Memory B cell (primary cell): ENCODE results near the gene ARPC5L.

Experiments
- ATAC-seq: fragments of 150-1000 bp; cut with Tn5 transposase; 2 replicates; pipeline ENCODE4 v1.10.0; 2021; ENCODE audit warnings: low read depth, mild to moderate bottlenecking, moderate library complexity
- DNase-seq, 2 donors: peaks; one replicate each; pipeline ENCODE4 v3.0.0; 2022; ENCODE audit warnings: low spot score in 2 of 2
- H3K27ac Mint-ChIP-seq: one replicate; pipeline ENCODE4 v1.8.0; 2022; ENCODE audit warnings: mild to moderate bottlenecking, moderate library complexity, mixed read lengths
- H3K27me3 Mint-ChIP-seq: one replicate; pipeline ENCODE4 v1.8.0; 2022; ENCODE audit warnings: mixed read lengths
- H3K36me3 Mint-ChIP-seq: one replicate; pipeline ENCODE4 v1.8.0; 2022; ENCODE audit warnings: mild to moderate bottlenecking, mixed read lengths
- H3K4me1 Mint-ChIP-seq: one replicate; pipeline ENCODE4 v1.8.0; 2022; ENCODE audit warnings: mixed read lengths
- H3K4me3 Mint-ChIP-seq: one replicate; pipeline ENCODE4 v1.8.0; 2022; ENCODE audit warnings: mild to moderate bottlenecking, moderate library complexity, mixed read lengths
- H3K9me3 Mint-ChIP-seq: one replicate; pipeline ENCODE4 v1.8.0; 2022; ENCODE audit warnings: mixed read lengths

The ARPC5L gene

GRCh38 chr9:124882231-124882630 lies 20.3 kb downstream of the ARPC5L start:
- ATAC-seq (no peak), DNase-seq (no peak)
- no peaks in the 10 kb centered on the region for H3K27me3 Mint-ChIP-seq
- H3K9me3 Mint-ChIP-seq = no peaks in the 10 kb centered on the region
- H3K4me3 Mint-ChIP-seq = no peak overlapping the region
- H3K36me3 Mint-ChIP-seq = peaks cover 22% of the 10 kb centered on the region
- H3K4me1 Mint-ChIP-seq = peaks cover 3% of the 10 kb centered on the region
- no peak overlapping the region for H3K27ac Mint-ChIP-seq

DNA sequence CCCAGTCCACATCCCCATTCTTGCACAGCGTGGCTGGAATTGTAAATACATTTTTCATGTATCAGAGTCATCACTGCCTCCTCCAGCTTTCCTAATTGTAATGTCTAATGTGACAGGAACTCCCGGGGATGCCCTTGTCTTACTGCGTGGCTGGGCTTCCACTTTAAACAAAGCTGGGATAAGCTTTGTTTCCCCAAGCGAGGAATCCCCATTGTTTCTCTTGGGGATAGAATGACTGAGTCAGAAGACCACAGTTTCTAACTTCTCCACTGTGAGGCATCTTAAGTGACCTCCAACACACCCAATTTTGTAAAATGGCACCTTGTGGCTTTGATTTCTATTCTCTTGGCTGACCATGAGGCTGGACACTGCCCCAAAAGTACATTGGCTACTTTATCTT lies 22.4 kb downstream of the ARPC5L start:
- no peak overlapping the region for H3K27ac Mint-ChIP-seq
- peaks cover 23% of the 10 kb centered on the region for H3K36me3 Mint-ChIP-seq
- H3K4me3 Mint-ChIP-seq = no peak overlapping the region
- DNase-seq (no peak), ATAC-seq (no peak)
- no peaks in the 10 kb centered on the region for H3K9me3 Mint-ChIP-seq
- no peaks in the 10 kb centered on the region for H3K27me3 Mint-ChIP-seq
- peaks cover 3% of the 10 kb centered on the region for H3K4me1 Mint-ChIP-seq

DNA sequence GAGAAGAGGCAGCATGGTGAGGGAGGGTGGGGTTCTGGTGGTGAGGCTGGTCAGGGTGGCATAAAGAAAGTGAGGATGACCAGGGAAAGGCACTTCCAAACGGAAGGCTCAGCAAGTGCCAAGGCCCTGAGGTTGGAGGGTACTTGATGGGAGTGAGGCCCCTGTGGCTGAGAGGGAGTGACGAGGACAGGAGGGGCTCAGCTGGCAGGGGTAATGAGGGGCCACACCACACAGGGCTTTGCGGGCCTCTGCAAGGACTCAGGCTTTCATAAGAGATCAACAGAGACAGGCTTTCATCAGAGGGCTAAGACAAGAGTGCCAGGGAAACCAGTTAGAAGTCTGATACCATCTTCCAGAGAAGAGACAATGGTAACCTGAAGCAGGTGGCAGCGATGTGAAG lies 23.6 kb downstream of the ARPC5L start:
- Mint-ChIP-seq H3K27me3 (no peaks in the 10 kb centered on the region), H3K27ac (no peak overlapping the region), H3K4me3 (no peak overlapping the region), H3K36me3 (peaks cover 31% of the 10 kb centered on the region), H3K4me1 (no peaks in the 10 kb centered on the region), H3K9me3 (no peaks in the 10 kb centered on the region)
- DNase-seq = no peak
- no peak for ATAC-seq

GRCh38 chr9:124886461-124886860 lies 24.5 kb downstream of the ARPC5L start:
- Mint-ChIP-seq H3K4me1 (no peaks in the 10 kb centered on the region), H3K27me3 (no peaks in the 10 kb centered on the region), H3K27ac (no peak overlapping the region), H3K9me3 (no peaks in the 10 kb centered on the region), H3K36me3 (peaks cover 32% of the 10 kb centered on the region), H3K4me3 (no peak overlapping the region)
- no peak for DNase-seq
- no peak for ATAC-seq

DNA sequence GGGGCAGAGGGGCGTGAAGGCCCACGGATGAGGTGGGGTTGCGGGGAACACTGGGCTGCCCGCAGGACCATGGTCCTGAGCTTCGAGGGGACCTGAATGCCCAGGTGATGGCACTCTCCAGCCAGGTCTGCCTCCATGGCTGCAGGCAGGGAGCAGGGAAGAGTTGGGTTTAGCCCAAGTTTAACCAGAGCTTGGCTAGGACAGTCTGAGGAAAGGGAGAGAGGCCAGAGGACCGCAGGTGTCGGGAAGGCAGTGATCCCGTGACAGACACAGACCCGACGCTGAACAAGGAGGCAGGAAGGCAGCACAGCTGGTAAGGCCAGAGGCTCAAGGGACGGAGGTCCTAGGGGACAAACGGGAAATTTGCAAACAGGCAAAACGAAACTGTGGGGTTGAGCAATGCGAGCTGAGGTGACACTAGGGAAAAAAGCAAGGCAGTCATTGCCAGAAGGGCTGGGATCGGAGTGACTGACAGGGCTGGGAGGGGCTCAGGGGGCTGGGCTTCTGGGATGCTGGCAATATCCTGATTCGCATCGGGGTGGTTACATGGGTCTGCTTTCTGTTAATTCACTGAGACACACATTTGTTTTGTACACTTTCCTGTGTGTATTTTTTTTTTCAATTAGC lies 25.0 kb downstream of the ARPC5L start:
- H3K27ac Mint-ChIP-seq = no peak overlapping the region
- H3K9me3 Mint-ChIP-seq = no peaks in the 10 kb centered on the region
- H3K36me3 Mint-ChIP-seq = peaks cover 31% of the 10 kb centered on the region
- no peak overlapping the region for H3K4me3 Mint-ChIP-seq
- no peaks in the 10 kb centered on the region for H3K4me1 Mint-ChIP-seq
- no peaks in the 10 kb centered on the region for H3K27me3 Mint-ChIP-seq
- ATAC-seq = no peak
- no peak for DNase-seq

DNA sequence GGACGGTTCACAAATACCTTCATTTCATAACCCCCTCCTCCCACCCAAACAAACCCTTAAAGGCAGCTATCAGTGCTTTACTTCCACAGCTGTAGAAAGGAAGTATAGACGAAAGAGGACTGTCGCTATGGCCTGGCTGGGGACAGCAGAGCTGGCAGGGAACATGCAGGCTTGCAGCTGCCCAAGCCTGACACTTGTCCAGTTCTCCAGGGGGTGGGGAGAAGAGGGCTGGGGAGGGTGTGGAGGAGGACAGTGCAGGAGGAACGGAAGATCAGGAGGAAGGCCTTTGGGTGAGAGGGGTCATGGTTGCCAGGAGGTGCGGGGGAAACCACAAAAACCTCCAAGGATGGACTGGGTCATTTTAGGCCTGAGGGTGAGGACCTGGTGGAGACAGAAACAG lies 25.9 kb downstream of the ARPC5L start:
- Mint-ChIP-seq H3K36me3 (peaks cover 31% of the 10 kb centered on the region), H3K9me3 (no peaks in the 10 kb centered on the region), H3K4me3 (no peak overlapping the region), H3K27ac (no peak overlapping the region), H3K27me3 (no peaks in the 10 kb centered on the region), H3K4me1 (no peaks in the 10 kb centered on the region)
- DNase-seq = no peak
- no peak for ATAC-seq

- Mint-ChIP-seq H3K4me1 (no peaks in the 10 kb centered on the region), H3K27ac (no peak overlapping the region), H3K4me3 (no peak overlapping the region), H3K36me3 (peaks cover 32% of the 10 kb centered on the region), H3K27me3 (no peaks in the 10 kb centered on the region), H3K9me3 (no peaks in the 10 kb centered on the region)
- DNase-seq (no peak), ATAC-seq (no peak)
These were observed 27.1 kb downstream of the ARPC5L start for GRCh38 chr9:124889006-124889405.

DNA sequence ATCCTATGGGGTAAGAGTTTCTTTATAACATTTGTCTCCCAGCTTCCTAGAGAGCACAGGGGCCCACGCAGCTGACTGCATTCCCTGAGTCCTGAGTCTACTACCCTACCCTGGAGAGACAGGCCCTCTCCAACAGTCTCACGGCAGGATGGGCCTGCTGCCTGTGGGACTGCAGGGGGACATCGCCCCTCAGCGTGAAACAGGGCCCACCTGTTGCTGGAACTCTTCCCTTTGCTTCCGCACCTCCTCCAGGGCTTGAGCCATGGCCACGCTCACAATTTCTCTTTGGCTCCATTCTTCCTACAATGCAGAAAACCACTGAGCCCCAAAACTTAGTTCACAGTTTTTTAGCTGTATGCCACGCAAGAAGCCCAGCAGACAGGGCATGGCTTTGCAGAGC lies 28.2 kb downstream of the ARPC5L start:
- no peak overlapping the region for H3K27ac Mint-ChIP-seq

GRCh38 chr9:124894035-124894740 lies 32.3 kb downstream of the ARPC5L start:
- H3K27ac Mint-ChIP-seq = no peak overlapping the region
- no peaks in the 10 kb centered on the region for H3K9me3 Mint-ChIP-seq
- H3K4me1 Mint-ChIP-seq = peaks cover 5% of the 10 kb centered on the region
- no peak for ATAC-seq
- no peak for DNase-seq
- H3K27me3 Mint-ChIP-seq = no peaks in the 10 kb centered on the region
- H3K36me3 Mint-ChIP-seq = peaks cover 32% of the 10 kb centered on the region
- H3K4me3 Mint-ChIP-seq = no peak overlapping the region

More for the DNA sequence above, 28.2 kb downstream of the ARPC5L start:
- peaks cover 5% of the 10 kb centered on the region for H3K4me1 Mint-ChIP-seq
- no peaks in the 10 kb centered on the region for H3K9me3 Mint-ChIP-seq
- peaks cover 35% of the 10 kb centered on the region for H3K36me3 Mint-ChIP-seq
- no peak overlapping the region for H3K4me3 Mint-ChIP-seq
- DNase-seq = no peak
- no peaks in the 10 kb centered on the region for H3K27me3 Mint-ChIP-seq
- no peak for ATAC-seq

GRCh38 chr9:124894741-124895170 lies 32.8 kb downstream of the ARPC5L start:
- peak in 1 of 2 donors; percentile 46 for DNase-seq
- H3K4me1 Mint-ChIP-seq = peaks cover 5% of the 10 kb centered on the region
- peak; percentile 87 for ATAC-seq
- H3K27ac Mint-ChIP-seq = no peak overlapping the region
- H3K36me3 Mint-ChIP-seq = peaks cover 28% of the 10 kb centered on the region
- no peaks in the 10 kb centered on the region for H3K9me3 Mint-ChIP-seq
- H3K4me3 Mint-ChIP-seq = no peak overlapping the region
- no peaks in the 10 kb centered on the region for H3K27me3 Mint-ChIP-seq

DNA sequence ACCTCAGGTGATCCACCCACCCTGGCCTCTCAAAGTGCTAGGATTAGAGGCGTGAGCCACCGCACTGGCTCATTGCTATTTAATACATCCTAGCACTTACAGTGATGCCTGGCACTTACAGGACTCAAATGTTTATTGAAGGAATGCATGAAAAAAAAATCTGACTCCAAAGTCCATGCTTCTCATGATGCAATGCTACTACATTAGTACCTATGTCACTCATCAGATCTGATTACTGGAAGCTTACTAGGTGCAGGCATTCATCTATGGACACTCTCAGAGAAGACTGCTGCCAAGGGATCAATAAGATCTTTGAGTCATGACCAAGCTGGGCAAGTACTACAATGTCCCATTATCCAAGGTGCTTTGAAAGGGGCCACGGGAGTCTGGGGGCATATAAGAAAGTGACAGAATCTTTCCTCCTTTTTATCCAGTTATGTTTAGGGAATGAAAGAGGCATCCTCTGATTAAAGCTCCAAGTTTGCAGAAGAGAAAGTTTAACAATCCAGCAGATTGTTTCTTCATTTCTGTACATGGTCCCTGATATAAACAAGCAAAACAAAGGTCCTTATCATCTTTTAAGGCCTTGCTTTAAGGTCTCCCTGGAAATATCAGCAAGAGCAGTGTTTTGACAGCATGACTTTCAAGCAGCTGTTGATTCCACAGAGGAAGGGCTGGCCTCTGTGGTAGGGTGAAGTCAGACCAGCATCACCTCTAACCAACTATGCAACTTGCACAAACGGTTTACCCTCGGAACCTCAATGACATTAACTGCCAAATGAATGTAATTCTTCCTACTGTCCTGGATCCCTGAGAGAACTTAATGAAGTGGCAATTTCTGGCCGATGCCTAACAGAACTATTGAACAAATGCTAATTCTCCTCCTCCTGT lies 35.9 kb downstream of the ARPC5L start:
- ATAC-seq (no peak), DNase-seq (no peak)
- H3K4me3 Mint-ChIP-seq = no peak overlapping the region
- no peak overlapping the region for H3K27ac Mint-ChIP-seq
- H3K27me3 Mint-ChIP-seq = no peaks in the 10 kb centered on the region
- peaks cover 5% of the 10 kb centered on the region for H3K4me1 Mint-ChIP-seq
- no peaks in the 10 kb centered on the region for H3K9me3 Mint-ChIP-seq
- H3K36me3 Mint-ChIP-seq = peaks cover 20% of the 10 kb centered on the region

DNA sequence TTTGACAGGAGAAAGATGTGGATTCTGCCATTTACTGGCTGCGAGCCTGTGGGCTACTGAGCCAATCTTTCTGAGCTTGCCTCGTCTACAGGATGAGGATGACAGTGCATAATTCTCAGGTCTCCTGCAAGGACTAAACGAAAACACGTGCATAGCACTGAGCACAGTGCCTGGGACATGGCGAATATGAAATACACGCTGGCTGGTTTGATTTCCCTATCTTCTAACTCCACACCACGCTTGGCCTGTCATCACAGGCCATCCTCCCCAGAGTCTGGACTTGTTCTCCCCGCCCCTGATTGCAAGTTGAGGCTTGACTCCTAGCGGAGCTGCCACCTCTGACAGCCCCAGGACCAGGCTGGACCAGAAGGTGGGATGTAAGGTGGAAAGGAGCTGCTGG lies 37.9 kb downstream of the ARPC5L start:
- Mint-ChIP-seq H3K9me3 (no peaks in the 10 kb centered on the region), H3K36me3 (peaks cover 15% of the 10 kb centered on the region), H3K4me3 (no peak overlapping the region), H3K27me3 (no peaks in the 10 kb centered on the region), H3K4me1 (peaks cover 2% of the 10 kb centered on the region), H3K27ac (no peak overlapping the region)
- ATAC-seq (no peak), DNase-seq (no peak)

GRCh38 chr9:124906966-124907365 lies 45.0 kb downstream of the ARPC5L start:
- Mint-ChIP-seq H3K9me3 (no peaks in the 10 kb centered on the region), H3K4me1 (no peaks in the 10 kb centered on the region), H3K4me3 (no peak overlapping the region), H3K36me3 (peaks cover 28% of the 10 kb centered on the region), H3K27ac (peak overlapping the region; percentile 18), H3K27me3 (no peaks in the 10 kb centered on the region)
- ATAC-seq = no peak
- DNase-seq = no peak

DNA sequence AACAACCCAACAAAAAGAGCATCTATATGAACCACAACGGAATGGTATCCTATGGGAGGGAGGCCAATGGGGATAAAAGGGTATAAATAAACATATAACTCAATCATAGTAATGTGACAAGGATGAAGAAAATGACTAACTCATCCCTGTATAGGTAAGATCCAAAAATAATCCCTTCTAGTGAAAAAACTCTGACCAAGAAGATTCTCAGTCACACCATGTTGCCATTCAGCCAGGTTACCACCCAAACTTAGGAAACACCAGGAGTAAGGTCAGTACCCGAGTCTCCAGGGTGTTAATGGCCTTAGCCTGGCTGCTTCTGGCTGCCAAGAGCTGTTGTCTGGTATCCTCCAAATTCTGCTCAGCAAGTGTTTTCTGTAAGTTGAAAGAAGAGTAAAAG lies 46.2 kb downstream of the ARPC5L start:
- no peaks in the 10 kb centered on the region for H3K27me3 Mint-ChIP-seq
- H3K36me3 Mint-ChIP-seq = peaks cover 33% of the 10 kb centered on the region
- peak overlapping the region; percentile 18 for H3K27ac Mint-ChIP-seq
- H3K4me3 Mint-ChIP-seq = no peak overlapping the region
- H3K4me1 Mint-ChIP-seq = no peaks in the 10 kb centered on the region
- no peaks in the 10 kb centered on the region for H3K9me3 Mint-ChIP-seq
- DNase-seq (no peak), ATAC-seq (no peak)
